Stimulated activated CD4-positive, alpha-beta T cell treated with anti-CD3 and anti-CD28 coated beads, Interleukin-4, amount 100 ng/mL, for 4 hours (primary cell): ENCODE measurements around the gene PRELP.
"Not testable (repeated sequence)": the region's sequence is repeated elsewhere in the genome, so short reads cannot be mapped to it uniquely, and the experiment has no call there.

Experiments used
- DNase-seq, 2 experiments: peaks; one replicate each; pipeline ENCODE4 v3.0.0-alpha.2; 2020

The PRELP gene

DNA sequence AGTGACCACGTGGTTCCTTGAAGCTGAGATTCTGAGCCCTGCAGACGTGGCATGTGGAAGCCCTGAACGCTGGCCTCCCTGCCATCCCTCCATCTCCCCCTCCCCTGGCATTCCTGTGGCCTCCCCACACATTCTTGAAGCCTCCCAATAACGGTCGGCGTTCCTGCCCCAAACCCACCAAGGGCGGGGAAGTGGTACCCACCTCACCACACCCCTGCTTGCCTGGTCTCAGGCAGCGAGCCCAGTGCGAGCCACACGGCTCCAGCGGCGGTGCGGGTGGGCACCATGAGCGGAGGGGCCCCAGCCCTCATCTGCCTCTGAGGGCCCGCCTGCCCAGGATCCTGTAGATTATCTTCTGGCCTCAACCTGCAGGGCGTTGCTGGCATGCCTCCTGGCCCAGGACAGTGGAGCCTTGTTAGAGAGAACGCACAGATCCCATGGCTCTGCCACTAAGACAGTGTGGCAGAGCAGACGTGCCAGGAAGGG lies 20.6 kb upstream of the PRELP start:
- no peak for DNase-seq

DNA sequence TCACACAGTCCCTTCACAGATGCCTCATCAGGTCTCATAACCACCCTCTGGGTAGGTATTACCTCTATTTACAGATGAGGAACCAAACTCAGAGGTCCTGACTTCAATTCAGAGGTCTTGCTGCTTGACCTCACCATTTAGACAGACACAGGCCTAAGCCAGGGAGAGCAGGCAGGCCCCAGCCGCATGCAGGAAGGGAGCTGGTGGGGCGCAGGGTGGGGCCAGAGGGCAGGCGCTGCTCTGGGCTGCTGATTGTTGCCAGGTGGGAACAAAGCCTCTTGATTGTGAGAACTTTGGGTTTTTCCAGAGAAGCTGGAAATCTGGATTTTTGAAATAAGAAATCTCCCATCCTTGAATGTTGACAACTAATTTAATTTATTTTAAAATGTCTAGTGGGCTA lies 19.9 kb upstream of the PRELP start:
- DNase-seq = no peak

DNA sequence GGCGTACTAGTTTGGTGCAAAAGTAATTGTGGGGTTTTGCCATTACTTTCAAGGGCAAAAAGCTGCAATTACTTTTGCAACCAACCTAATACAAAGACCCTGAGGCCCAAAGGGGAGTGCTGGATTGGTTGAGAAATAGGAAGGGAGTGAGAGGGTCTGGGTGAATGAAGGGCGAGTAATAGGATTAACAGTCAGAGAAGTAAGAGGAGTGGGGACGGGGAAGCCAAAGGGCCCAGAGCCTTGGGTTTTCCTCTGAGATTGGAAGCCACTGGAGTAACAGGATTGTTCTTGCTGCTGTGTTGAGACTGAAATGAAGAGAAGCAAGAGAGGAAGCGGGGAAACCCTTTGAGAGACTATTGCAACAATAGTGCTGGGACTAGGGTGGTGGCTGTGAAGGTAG lies 19.0 kb upstream of the PRELP start:
- DNase-seq = no peak

DNA sequence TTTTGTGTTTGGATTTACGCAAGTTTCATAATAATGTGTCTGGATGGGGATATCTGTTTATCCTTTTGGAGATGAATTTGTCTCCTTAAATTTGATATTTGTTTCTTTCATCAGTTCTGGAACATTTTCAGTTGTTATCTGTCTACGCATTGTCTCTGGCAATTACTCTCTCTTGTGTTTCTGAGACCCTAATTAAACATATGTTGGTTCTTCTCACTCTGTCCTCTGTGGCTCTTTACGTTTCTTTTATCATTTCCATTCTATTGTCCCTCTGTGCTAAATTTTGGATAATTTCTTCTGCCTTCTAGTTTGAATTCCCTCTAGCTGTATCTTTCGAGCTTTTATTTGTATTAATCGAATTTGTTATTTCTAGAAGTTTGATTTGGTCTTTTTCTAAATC lies 17.5 kb upstream of the PRELP start:
- no peak for DNase-seq

DNA sequence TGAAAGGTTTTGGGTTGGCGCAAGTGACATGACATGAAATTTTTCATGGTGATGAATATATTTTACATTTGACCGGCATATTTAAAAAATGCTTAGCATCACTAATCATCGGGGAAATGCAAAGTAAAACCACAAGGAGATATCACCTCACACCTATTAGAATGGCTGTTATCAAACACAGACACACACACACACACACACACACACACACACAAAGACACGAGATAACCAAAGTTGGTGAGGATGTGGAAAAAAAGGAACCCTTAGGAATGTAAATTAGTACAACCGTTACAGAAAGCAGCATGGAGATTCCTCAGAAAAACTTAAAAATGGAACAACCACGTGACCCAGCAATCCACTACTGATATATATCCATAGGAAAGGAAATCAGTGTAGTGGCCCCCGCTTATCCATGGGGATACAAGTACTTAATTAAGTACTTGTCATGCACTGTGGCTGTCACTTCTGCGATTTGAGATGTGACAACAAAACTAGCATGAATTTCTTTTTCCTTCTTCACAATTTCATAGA lies 15.9 kb upstream of the PRELP start:
- no peak for DNase-seq

DNA sequence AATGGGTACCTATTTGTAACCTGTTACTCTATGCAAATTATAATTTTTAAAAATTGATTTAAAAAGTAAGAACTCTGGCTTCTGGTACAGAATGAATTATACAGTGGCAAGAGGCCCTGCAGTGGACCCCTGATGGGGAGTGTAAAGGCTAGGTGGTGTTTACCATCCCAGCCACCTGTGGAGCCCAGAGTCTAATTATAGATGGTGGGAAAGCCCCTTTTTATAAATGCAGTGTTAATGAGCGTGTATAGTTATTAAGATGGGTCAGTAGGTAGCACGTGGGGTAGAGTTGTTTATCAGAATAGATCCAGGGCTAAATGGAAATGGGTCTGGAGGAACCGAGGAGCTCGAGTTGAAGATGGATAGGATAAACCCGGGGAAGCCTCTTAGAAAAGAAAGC lies 13.9 kb upstream of the PRELP start:
- no peak for DNase-seq

DNA sequence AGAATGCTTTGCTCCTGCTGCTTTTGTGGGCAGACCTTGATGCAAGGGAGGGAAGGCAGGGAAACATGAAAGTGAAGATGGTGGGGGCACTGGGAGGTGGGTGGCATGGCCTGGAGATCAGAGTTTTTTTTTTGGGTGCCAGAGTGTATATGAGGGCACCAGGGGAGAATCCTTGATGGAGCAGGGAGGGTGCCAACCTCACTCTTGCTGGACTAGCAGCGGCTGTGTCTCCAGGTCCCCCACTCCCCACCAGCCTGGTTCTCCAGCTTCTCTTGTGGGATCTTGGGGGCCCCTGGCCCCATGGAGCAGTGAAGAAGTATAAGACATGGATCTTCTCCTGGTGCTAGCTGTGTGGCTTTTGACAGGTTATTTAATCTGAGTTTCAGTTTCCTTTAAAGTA lies 13.5 kb upstream of the PRELP start:
- DNase-seq = no peak

DNA sequence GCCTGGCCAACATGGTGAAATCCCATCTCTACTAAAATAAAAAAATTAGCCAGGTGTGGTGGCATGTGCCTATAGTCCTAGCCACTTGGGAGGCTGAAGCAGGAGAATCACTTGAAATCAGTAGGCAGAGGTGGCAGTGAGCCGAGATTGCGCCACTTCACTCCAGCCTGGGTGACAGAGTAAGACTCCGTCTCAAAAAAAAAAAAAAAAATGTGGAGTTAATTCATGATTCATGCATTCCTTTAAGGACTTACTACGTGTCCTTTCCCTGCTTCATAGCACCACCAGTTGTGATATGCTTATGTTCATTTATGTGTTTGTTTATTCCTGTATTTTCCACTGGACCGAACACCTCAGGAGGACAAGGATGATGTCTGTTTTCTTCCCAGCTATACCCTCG lies 12.7 kb upstream of the PRELP start:
- DNase-seq = no peak

DNA sequence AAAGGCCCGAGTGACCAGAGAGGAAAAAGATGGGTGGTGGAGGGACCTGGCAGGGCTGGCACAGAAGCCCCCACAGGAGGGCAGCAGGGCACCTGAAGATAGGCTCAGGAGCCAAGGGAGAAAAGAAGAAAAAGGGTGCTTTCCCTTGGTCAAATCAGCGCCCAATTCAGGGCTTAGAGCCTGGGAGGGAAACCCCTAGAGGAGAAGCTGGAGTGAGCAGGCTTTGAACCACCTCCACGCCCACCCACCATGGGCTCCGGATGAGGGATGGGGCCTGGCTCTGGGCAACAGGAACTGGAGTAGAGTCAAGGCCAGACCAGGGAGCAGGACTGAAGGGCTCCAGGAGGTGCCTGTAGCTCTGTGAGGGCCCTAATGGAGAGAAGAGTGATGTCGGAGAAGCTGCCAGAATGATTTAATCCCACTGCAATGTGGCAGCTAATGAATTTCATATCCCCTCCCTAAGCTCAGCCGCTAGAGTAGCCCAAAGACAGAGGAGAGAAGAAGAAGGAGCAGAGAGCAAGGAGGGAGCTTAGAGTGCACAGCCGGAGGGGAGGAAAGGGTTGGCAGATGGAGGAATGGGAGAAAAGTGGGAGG lies 12.0 kb upstream of the PRELP start:
- DNase-seq = no peak

DNA sequence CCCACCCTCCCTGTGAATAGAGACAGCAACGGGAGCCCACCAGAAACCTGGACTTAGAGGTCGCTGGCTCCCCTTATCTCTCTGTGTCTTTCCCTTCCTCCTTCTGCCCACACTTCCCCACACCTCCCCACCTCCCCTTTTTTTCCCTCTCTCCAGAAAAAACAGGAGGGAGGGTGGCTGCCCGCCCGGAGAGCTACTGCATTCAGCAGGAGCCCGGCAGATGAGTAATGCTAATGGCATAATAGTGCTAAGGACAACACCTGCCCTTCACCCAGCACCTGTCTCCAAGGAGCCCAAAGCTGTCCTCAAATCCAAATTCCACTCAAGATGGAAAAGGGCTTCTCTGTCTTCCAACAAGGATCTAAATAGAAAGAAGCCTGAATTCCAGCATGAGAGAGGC lies 11.4 kb upstream of the PRELP start:
- no peak for DNase-seq

DNA sequence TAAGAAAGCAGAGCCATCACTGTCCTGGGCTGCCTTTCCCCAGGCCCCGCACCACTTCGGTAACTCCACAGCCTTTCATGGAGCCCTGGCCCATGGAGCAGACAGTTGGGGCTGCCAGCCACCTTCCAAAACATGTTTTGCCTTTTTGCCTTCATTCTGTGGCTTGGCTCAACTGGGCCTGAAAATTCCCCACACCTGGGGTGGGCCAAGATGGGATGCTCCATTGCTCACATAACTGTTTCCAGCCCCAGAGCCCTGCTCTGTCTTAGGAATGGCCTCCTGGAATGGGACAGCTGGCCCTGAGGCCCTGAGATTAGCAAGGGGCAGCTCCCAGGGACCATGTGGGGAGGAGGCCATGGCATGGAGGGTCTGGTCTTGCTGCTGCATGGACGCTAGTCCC lies 10.9 kb upstream of the PRELP start:
- no peak for DNase-seq

DNA sequence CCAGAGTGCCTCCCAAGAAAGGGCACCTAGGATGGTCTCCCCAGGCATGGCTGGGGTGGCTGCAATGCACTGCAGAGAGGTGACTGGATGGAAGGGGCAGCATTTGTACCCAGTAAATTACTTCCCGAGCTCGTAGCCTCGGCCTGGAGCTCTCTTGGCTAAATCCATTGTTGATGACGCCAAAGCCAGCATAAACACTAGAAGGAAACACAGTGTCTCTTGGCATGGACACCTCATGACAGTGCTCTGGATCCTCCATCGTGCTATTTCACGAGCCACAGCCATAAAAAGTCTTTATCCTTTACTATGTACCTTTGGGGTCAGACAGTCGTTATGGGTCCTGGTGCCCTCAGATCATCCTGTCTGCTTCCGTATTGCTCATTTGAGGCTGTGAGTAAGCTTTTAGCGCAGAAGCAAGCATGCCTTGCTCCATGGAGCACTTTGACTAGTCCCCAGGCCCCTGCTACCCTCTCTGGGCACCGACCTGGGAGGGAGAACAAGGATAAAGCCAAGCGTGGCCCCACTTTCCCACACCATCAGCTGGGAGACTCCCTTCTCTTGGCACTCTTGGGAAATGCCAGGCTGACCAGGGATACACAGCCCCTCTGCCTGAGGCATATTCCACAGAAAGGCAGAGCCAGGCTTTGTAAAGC lies 10.3 kb upstream of the PRELP start:
- no peak for DNase-seq

DNA sequence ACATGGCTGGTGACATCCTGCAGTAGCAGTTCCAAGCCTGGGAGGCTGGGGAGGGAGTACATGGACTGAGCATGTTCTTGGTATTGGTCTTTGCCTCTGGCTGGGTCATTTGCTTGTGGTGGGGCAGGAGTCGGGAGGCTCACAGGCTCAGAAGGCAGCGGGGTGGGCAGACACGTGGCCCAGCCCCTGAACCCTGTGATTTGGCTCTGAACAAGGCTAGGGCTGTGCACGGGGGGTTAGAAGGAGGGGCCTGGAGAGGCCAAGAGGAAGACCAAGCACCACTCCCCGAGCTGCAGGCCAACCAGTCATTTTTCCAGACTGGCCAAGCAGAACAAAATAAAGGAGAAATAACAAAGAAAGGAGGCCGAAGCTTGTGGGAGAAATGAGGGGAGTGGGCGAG lies 9.7 kb upstream of the PRELP start:
- no peak for DNase-seq

DNA sequence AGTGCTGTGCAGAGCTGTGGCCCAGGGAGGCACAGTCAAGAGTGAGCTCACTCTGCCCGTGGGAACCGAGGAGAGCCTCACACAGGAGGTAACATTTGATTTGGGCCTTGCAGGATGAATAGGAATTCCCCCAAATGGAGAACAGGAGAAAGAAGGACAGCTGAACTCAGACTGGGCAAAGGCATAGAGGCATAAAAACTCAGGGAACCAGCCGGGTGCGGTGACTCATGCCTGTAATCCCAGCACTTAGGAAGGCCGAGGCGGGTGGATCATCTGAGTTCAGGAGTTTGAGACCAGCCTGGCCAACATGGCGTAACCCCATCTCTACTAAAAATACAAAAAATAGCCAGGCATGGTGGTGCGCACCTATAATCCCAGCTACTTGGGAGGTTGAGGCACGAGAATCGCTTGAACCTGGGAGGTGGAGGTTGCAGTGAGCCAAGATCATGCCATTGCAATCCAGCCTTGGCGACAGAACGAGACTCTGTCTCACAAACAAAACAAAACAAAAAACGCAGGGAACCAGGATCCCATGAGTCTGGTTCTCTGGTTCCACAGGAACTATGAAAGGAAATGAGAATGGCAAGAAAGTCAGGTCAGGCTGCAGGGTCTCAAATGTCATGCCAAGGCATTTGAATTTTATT lies 8.6 kb upstream of the PRELP start:
- DNase-seq = not testable (repeated sequence)

DNA sequence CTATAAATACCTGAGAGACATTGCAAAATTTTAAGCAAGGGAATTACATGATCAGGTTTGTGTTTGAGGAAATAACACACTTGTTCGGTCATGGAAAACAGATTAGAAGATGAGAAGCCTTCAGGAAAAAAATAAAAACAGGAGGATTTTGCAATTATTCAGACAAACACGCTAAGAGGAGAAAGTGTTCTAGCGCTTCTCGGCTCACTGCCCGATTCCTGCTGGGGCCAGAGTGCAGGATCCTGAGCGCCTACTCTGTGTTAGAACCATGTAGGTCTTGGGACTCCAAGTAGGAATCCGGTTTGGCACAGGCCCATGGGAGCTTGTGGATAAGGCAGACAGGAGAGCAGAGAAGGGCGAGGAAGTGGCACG lies 8.1 kb upstream of the PRELP start:
- DNase-seq = no peak

DNA sequence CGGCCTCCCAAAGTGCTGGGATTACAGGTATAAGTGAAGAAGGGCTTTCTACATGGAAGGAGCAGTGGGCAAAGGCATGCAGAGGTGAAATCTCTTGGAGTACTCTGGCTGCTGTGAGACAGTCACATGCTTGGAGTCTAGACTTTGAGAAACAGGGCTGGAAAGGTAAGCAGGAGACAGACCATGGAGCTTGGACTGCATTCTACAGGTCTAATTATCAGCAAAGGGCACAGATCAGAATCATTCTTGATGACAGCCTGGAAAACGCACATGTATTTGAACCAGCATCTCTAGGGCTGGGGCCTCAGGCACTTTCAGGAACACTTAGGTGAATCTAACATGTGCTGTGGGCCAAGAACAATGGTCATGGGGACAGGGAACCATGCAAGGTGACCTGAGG lies 7.3 kb upstream of the PRELP start:
- no peak for DNase-seq

DNA sequence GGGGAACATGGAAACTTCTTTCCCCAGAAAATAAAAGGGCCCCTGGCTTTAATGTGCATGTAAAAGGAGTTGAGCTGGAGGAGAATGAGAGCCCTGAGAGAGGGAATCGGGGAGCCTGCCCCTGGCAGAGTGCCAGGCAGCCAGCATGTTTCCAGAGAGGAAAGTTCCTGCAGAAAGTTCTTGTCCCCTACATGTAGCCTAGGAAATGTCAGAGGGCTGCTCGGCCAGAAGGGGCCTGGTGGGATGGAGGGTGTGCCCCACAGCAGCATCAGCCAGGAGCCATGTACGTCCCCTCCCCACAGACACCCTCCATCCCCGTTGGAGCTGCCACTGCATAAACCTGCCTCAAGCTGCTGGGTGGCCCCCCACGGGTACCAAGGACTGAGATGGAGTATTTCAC lies 5.4 kb upstream of the PRELP start:
- DNase-seq = no peak

DNA sequence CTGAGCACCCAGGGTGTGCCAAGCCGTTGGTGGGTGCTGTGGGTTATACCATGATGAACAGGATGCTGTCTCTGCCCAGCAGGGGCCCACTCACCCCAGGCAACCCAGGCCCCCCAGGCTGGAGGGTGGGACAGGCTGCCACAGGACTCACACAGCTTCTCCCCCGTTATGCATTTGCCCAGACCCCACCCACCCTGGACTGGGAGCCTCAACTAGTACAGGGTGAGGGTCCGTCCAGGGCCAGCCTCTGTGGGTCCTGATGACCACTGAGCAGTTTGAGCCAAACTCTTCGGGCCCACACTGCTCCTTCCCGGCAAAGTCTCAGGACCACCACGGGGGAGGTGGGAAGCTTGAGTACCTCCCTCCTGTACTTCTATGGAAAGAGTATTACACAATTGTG lies 3.8 kb upstream of the PRELP start:
- no peak for DNase-seq

DNA sequence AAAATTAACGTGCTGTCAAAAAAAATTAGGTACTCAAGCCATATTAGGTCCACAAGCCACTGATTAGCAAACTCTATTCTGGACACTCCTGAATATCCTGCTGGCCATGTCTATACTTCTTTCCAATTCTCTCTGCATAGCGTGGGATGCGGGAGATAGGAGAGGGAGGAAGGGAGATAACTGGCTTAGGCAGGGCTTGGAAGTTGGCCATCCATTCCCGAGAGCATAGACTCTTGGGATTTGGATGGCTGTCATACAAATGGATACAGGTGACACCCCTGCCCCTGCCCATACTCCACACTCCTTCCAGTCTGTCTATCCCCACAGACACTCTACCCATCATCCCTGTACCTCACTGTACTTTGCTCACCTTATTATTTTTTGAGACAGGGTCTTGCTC lies 2.3 kb upstream of the PRELP start:
- DNase-seq = no peak

DNA sequence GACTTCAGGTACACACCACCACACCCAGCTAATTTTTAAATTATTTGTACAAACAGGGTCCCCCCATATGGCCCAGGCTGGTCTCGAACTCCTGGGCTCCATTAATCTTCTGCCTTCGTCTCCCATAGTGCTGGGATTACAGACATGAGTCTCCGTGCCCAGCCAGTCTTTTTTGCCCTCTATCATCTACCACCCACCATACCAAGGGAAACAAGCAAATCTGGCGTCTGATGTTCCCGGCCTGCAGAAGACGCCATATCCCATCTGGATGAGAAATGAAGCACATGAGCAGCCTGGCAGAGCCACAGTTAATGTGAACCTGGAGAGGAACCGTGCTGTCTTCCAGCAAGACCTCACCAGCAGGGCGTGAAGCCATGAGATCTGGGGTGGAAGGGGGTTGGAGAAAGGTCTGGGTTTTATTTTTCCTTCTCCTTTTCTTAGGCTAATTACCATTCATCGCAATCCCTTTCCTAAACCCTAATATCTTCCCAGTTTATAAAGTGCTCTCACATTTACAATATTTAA lies 1.8 kb upstream of the PRELP start:
- DNase-seq = no peak

DNA sequence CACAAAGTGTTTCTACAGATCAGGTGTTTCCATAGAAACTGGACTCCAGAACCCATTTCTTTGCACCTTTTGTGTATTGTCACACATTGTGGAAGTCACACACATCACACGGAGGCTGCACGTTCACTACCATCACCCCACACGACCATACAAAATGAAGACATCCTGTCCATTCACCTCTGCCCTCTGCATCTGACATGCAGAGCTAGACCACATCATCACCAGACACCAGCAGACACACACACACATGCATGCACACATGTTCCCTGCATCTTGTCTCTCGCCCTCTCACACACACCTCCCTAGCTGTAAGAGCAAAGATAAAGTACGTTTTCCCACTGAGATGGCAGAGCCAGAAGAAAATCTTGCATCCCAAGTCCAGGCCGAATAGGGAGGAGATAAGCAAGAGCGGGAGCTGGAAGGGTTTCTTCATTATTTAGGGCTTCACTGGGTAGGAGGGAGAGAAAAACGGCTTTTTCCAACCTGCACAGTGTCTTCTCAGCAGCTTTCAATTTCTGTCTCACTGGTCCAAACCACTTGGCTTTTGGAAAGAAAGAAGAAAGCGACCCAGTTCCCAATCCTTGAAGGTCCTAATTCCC lies 709 bp downstream of the PRELP start:
- DNase-seq = no peak

DNA sequence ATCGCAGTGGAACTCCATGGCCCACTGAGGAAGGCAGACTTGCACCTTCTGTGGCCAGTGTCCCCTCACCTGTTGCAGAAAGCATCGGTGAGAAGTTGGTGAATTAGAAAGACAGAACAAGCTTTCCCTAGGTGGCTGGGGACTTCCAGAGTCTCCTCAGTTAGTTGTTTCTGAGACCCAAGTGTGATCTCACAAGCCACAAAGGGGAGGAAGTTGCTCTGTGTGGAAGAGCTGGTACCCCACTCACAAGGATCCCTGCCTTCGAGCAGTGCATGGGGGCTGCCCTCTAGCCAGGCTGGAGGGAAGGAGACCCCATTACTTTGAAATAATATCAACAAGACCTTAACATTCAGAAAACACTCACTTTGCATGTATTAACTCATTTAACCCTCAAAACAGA lies 2.1 kb downstream of the PRELP start:
- DNase-seq = no peak

DNA sequence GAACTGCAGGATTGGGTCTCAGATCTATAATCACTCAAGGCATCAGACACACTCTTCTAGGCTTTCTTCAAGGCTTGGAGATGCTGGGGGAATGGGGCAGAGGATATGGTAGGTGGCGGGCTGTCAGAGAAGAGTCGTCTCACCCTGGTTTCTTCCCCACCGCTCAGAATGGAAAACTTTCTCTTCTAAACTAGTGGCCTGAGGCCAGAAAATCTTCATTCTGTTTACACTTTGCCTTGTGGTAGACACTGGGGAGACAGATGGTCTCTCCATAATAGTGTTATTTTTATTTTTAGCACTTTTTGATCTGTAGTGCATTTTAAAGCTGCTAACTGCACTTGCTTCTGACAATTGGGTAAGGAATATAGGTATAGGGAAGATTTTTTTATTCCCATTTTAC lies 2.6 kb downstream of the PRELP start:
- no peak for DNase-seq

DNA sequence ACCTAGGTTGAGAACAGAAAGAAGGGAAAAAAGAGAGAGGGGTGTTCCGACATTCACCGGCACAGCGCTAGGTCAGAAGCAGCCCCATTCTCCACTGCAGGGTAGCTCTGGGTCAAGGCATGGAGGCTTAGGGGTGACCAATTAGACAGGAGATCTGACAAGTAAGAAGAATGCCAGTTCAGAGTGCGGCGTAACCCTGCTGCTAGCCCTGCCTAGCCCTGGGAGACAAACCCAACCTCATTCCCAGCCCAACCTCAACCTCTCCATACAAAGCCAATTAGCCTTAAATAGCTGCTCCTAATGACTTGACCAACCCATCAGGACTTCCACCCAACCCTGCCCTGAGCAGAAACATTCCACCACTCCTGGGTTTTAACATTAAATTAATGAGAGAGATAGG lies 3.4 kb downstream of the PRELP start:
- DNase-seq = no peak
